DMS79 (cell line): ENCODE measurements around the gene CHRFAM7A.
"Not testable (repeated sequence)": the region's sequence is repeated elsewhere in the genome, so short reads cannot be mapped to it uniquely, and the experiment has no call there.

Experiments
- DNase-seq: peaks from one replicate; lab custom pipeline; 2025; lab: John Stamatoyannopoulos, UW

Gene CHRFAM7A

GRCh38 chr15:30392766-30393663, at the start of gene CHRFAM7A:
TSS of gene CHRFAM7A (minus strand) at chr15:30393540. CDS start at chr15:30383351, 10,189 bp downstream.
- not testable (repeated sequence) for DNase-seq

GRCh38 chr15:30438348-30438747, 45.0 kb upstream of the CHRFAM7A start:
- not testable (repeated sequence) for DNase-seq

GRCh38 chr15:30435878-30436277, 42.5 kb upstream of the CHRFAM7A start:
- DNase-seq: not testable (repeated sequence)

GRCh38 chr15:30420723-30421122, 27.4 kb upstream of the CHRFAM7A start:
- DNase-seq: not testable (repeated sequence)

- not testable (repeated sequence) for DNase-seq
Observed at GRCh38 chr15:30414160-30414559, 20.8 kb upstream of the CHRFAM7A start, which contains the start of gene GOLGA8R. TSS of gene GOLGA8R (minus strand) at chr15:30414260. CDS start at chr15:30414162, 98 bp downstream.

- DNase-seq: not testable (repeated sequence)
Observed at GRCh38 chr15:30407636-30408035, 14.3 kb upstream of the CHRFAM7A start.

GRCh38 chr15:30398988-30399387, 5.6 kb upstream of the CHRFAM7A start:
- DNase-seq: not testable (repeated sequence)

GRCh38 chr15:30393664-30393991, 288 bp upstream of the CHRFAM7A start:
- not testable (repeated sequence) for DNase-seq

- DNase-seq: not testable (repeated sequence)
Observed at GRCh38 chr15:30386318-30386887, 6.9 kb downstream of the CHRFAM7A start.

- DNase-seq: not testable (repeated sequence)
Observed at GRCh38 chr15:30377082-30377413, 16.3 kb downstream of the CHRFAM7A start.

GRCh38 chr15:30376375-30377081, 16.8 kb downstream of the CHRFAM7A start:
- not testable (repeated sequence) for DNase-seq

GRCh38 chr15:30375872-30376271, 17.5 kb downstream of the CHRFAM7A start:
- not testable (repeated sequence) for DNase-seq

- DNase-seq: not testable (repeated sequence)
Observed at GRCh38 chr15:30374862-30375261, 18.5 kb downstream of the CHRFAM7A start.

GRCh38 chr15:30368271-30368670, 25.1 kb downstream of the CHRFAM7A start:
- not testable (repeated sequence) for DNase-seq

- not testable (repeated sequence) for DNase-seq
Observed at GRCh38 chr15:30367246-30367645, 26.1 kb downstream of the CHRFAM7A start.

- not testable (repeated sequence) for DNase-seq
Observed at GRCh38 chr15:30361404-30361803, 31.9 kb downstream of the CHRFAM7A start.

GRCh38 chr15:30360990-30361389, 32.4 kb downstream of the CHRFAM7A start:
- DNase-seq: not testable (repeated sequence)

GRCh38 chr15:30355043-30355442, 38.3 kb downstream of the CHRFAM7A start:
- not testable (repeated sequence) for DNase-seq

GRCh38 chr15:30349803-30350202, 43.5 kb downstream of the CHRFAM7A start:
- DNase-seq: not testable (repeated sequence)

- DNase-seq: not testable (repeated sequence)
Observed at GRCh38 chr15:30336584-30336983, 56.8 kb downstream of the CHRFAM7A start.

GRCh38 chr15:30334152-30334551, 59.2 kb downstream of the CHRFAM7A start:
- not testable (repeated sequence) for DNase-seq

GRCh38 chr15:30326145-30326544, 67.2 kb downstream of the CHRFAM7A start:
- not testable (repeated sequence) for DNase-seq
